ENCODE measurements around the gene RPS6KL1. TPM values are rescaled to one million over a fixed set of nuclear protein-coding genes. Genes with fewer than 3 reads are reported as not detected.

Gene RPS6KL1
- total RNA-seq, 4 donors from 2014 or later = 0.83 to 1.7 (median 1.3) TPM

GRCh38 chr14:74910556-74910955, 12.5 kb downstream of the RPS6KL1 start:
- Histone ChIP-seq H3K9me3 (no peaks in the 10 kb centered on the region), H3K27ac (peak overlapping the region in 1 of 4 donors; percentile 31), H3K36me3 (peaks cover 0 to 17% (median 0%) of the 10 kb centered on the region in 3 donors), H3K4me3 (no peak overlapping the region), H3K4me1 (peaks cover 16 to 83% (median 48%) of the 10 kb centered on the region in 3 donors), H3K27me3 (no peaks in the 10 kb centered on the region)
- intact Hi-C loops (cut with DNase I) = loop anchor here (10.0 kb wide), 1 partner anchor 174 kb away; no protein-coding TSS in a partner anchor
- no peak for DNase-seq
- TF ChIP-seq CTCF (IDR thresholded peaks at IDR 0.05) (no peak), POLR2A (IDR thresholded peaks at IDR 0.05) (no peak)
- WGBS, 2 donors = 29 to 45% methylated on average over 6 to 10 of the region's 10 CpGs

- Histone ChIP-seq H3K4me3 (no peak overlapping the region), H3K9me3 (no peaks in the 10 kb centered on the region), H3K27me3 (no peaks in the 10 kb centered on the region), H3K36me3 (peaks cover 0 to 24% (median 0%) of the 10 kb centered on the region in 3 donors), H3K27ac (peak overlapping the region in 1 of 4 donors; percentile 31), H3K4me1 (peaks cover 16 to 83% (median 51%) of the 10 kb centered on the region in 3 donors)
- no peak for DNase-seq
- 83 to 86% methylated on average over 5 to 8 of the region's 10 CpGs for WGBS, 2 donors
- intact Hi-C loops (cut with DNase I) = loop anchor here (10.0 kb wide), 1 partner anchor 175 kb away; no protein-coding TSS in a partner anchor
- TF ChIP-seq POLR2A (IDR thresholded peaks at IDR 0.05) (no peak), CTCF (IDR thresholded peaks at IDR 0.05) (no peak)
Observed at GRCh38 chr14:74909911-74910310, 13.1 kb downstream of the RPS6KL1 start.

GRCh38 chr14:74909501-74909900, 13.6 kb downstream of the RPS6KL1 start:
- Histone ChIP-seq H3K27ac (no peak overlapping the region), H3K4me1 (peaks cover 16 to 80% (median 51%) of the 10 kb centered on the region in 3 donors), H3K9me3 (no peaks in the 10 kb centered on the region), H3K4me3 (no peak overlapping the region), H3K27me3 (no peaks in the 10 kb centered on the region), H3K36me3 (peaks cover 0 to 28% (median 0%) of the 10 kb centered on the region in 3 donors)
- 85% methylated on average over 4 of the region's 14 CpGs; no CpG with 5 or more reads in 1 of the 2 donors for WGBS, 2 donors
- DNase-seq = no peak
- intact Hi-C loops (cut with DNase I) = no loop called here
- TF ChIP-seq CTCF (IDR thresholded peaks at IDR 0.05) (no peak), POLR2A (IDR thresholded peaks at IDR 0.05) (no peak)

GRCh38 chr14:74908861-74909341, 14.2 kb downstream of the RPS6KL1 start:
- TF ChIP-seq CTCF (IDR thresholded peaks at IDR 0.05) (no peak), POLR2A (IDR thresholded peaks at IDR 0.05) (no peak)
- Histone ChIP-seq H3K27ac (no peak overlapping the region), H3K4me1 (peaks cover 13 to 74% (median 46%) of the 10 kb centered on the region in 3 donors), H3K4me3 (no peak overlapping the region), H3K27me3 (no peaks in the 10 kb centered on the region), H3K36me3 (peaks cover 0 to 34% (median 0%) of the 10 kb centered on the region in 3 donors), H3K9me3 (no peaks in the 10 kb centered on the region)
- WGBS, 2 donors = 76 to 80% methylated on average over 4 to 5 of the region's 9 CpGs
- intact Hi-C loops (cut with DNase I) = no loop called here
- DNase-seq = no peak

- DNase-seq = no peak
- H3K9me3 ChIP-seq = no peaks in the 10 kb centered on the region
- no peak overlapping the region for H3K4me3 ChIP-seq
- peak overlapping the region in 1 of 4 donors; percentile 14 for H3K27ac ChIP-seq
- 32 to 63% methylated on average over 2 to 5 of the region's 6 CpGs for WGBS, 2 donors
- intact Hi-C loops (cut with DNase I) = no loop called here
- peaks cover 13 to 65% (median 40%) of the 10 kb centered on the region in 3 donors for H3K4me1 ChIP-seq
- no peak for TF ChIP-seq CTCF (IDR thresholded peaks at IDR 0.05)
- TF ChIP-seq POLR2A (IDR thresholded peaks at IDR 0.05) = no peak
- peaks cover 5 to 45% (median 5%) of the 10 kb centered on the region in 3 donors for H3K36me3 ChIP-seq
- no peaks in the 10 kb centered on the region for H3K27me3 ChIP-seq
Observed at GRCh38 chr14:74907744-74908143, 15.3 kb downstream of the RPS6KL1 start.

Data from esophagus squamous epithelium (tissue), 5 donors.